Activated naive CD4-positive, alpha-beta T cell treated with anti-CD3 and anti-CD28 coated beads, Interleukin-2, amount 50 U/mL, for 72 hours (primary cell): Measurements from ENCODE around the gene CHMP2A. TPM values are rescaled to one million over a fixed set of nuclear protein-coding genes. Genes with fewer than 3 reads are reported as not detected.

ENCODE experiments used
- ATAC-seq, 2 donors: fragments of 150-1000 bp; cut with Tn5 transposase; 2 replicates each; pipeline ENCODE4 v1.10.0; 2021; ENCODE audit warnings: mild to moderate bottlenecking in 2 of 2, moderate library complexity in 2 of 2
- DNase-seq, 2 donors: peaks; one replicate each; pipeline ENCODE4 v3.0.0; 2021 to 2022; ENCODE audit warnings: low spot score in 2 of 2
- H3K27ac Mint-ChIP-seq, 2 donors: one replicate each; pipeline ENCODE4 v1.8.0; 2022; ENCODE audit warnings: mild to moderate bottlenecking in 2 of 2, mixed read lengths in 2 of 2
- H3K36me3 Mint-ChIP-seq, 2 donors: one replicate each; pipeline ENCODE4 v1.8.0; 2022; ENCODE audit warnings: mixed read lengths in 2 of 2
- H3K9me3 Mint-ChIP-seq, 2 donors: one replicate each; pipeline ENCODE4 v1.8.0; 2022; ENCODE audit warnings: mixed read lengths in 2 of 2
- total RNA-seq, 2 donors: library from RNA; stranded (reverse); gene quantifications; one replicate each; pipeline ENCODE4 v1.2.3, GENCODE V29; 2022

The CHMP2A gene
- total RNA-seq, 2 donors from 2014 or later = 112 to 114 TPM

GRCh38 chr19:58529405-58529804 is 25.5 kb downstream of the CHMP2A start:
- Mint-ChIP-seq H3K36me3 (no peaks in the 10 kb centered on the region), H3K27ac (no peak overlapping the region), H3K9me3 (no peaks in the 10 kb centered on the region)
- no peak for DNase-seq
- no peak for ATAC-seq

DNA sequence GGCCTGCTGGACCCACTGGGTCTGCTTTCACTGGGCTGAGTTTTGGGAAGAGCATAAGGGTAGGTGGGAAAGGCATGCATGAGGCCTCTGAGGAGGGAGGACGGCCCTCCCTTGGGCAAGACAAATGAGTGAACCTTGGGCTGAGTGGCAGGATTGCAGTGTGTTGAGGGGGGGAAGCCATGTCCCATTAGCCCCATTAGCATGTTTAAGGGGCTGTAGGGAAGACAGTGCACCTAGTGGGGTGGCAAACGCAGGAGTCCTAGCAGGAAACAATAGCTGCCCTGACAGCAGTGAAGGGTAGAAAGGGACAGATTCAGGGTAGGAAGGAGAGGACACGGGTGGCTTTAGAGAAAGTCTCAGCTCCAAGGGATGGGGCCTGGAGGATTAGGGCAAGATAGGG is 32.2 kb downstream of the CHMP2A start:
- DNase-seq (no peak), ATAC-seq (no peak)
- Mint-ChIP-seq H3K36me3 (peaks cover 6% of the 10 kb centered on the region in 2 donors), H3K27ac (peak overlapping the region; percentile 5 to 9), H3K9me3 (no peaks in the 10 kb centered on the region)

- no peak for ATAC-seq
- H3K36me3 Mint-ChIP-seq = peaks cover 6% of the 10 kb centered on the region in 2 donors
- H3K9me3 Mint-ChIP-seq = no peaks in the 10 kb centered on the region
- no peak for DNase-seq
- H3K27ac Mint-ChIP-seq = no peak overlapping the region
Observed at GRCh38 chr19:58521651-58522050, 33.3 kb downstream of the CHMP2A start.

GRCh38 chr19:58520257-58520599 is 34.7 kb downstream of the CHMP2A start:
- Mint-ChIP-seq H3K27ac (peak overlapping the region; percentile 95 to 99), H3K36me3 (peaks cover 15% of the 10 kb centered on the region in 2 donors), H3K9me3 (no peaks in the 10 kb centered on the region)
- ATAC-seq (no peak), DNase-seq (no peak)

GRCh38 chr19:58519355-58520256 is 35.3 kb downstream of the CHMP2A start, which contains the start of gene ZBTB45:
Gene ZBTB45, minus strand, starts transcription at chr19:58519810. Its CDS starts 2,137 bp downstream, at chr19:58517673.
- DNase-seq (peak; percentile 94 to 96), ATAC-seq (peak; percentile 84 to 88)
- Mint-ChIP-seq H3K36me3 (peaks cover 16% of the 10 kb centered on the region in 2 donors), H3K27ac (peak within 1 kb of the TSS; percentile 95 to 99), H3K9me3 (no peaks in the 10 kb centered on the region)

GRCh38 chr19:58519087-58519354 is 35.9 kb downstream of the CHMP2A start:
- Mint-ChIP-seq H3K36me3 (peaks cover 16% of the 10 kb centered on the region in 2 donors), H3K9me3 (no peaks in the 10 kb centered on the region), H3K27ac (peak overlapping the region; percentile 95 to 99)
- ATAC-seq (peak; percentile 9 to 21), DNase-seq (peak in 1 of 2 donors; percentile 50)

DNA sequence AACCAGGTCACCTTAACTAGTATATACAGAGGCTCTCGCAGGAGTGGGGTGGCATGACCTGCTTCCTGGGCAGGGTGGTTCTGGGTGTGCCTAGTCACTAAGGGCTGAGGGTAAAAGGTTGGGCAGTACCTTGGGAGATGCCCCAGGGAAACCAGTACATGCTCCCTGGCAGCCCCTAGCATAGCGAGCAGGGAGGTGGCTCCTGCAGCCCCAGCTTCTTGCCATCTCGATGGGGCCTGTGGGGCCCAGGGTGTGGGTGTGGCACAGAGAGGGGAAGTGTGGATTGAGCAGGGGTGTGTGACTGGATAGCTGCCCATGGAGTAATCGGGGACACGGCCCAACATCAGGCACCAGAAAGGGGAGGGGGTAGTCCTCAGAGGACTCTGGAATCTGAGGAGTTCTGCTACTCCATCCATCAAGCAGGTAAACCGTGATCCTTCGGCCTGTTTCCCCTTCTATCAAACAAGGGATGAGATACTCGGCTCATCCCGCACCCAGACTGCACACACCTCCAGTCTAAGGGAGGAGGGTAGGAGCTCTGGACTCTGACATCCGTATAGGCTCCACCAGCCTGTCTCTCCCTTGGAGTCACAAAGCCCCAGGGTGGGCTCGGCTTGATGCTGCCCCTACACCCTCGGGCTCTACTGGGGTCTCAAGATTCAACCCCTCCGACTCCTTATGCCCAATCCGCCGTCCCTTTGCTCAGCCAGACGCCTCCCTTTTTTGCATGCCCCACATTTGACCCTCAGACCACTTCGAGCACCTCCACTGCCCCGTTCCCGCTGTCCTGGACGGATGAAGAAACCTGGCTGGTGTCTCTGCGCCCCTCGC is 36.4 kb downstream of the CHMP2A start:
- DNase-seq (no peak), ATAC-seq (no peak)
- peaks cover 16% of the 10 kb centered on the region in 2 donors for H3K36me3 Mint-ChIP-seq
- peak overlapping the region; percentile 95 to 99 for H3K27ac Mint-ChIP-seq
- no peaks in the 10 kb centered on the region for H3K9me3 Mint-ChIP-seq

- peaks cover 16% of the 10 kb centered on the region in 2 donors for H3K36me3 Mint-ChIP-seq
- no peak for ATAC-seq
Observed at GRCh38 chr19:58516964-58517833, 37.7 kb downstream of the CHMP2A start.

DNA sequence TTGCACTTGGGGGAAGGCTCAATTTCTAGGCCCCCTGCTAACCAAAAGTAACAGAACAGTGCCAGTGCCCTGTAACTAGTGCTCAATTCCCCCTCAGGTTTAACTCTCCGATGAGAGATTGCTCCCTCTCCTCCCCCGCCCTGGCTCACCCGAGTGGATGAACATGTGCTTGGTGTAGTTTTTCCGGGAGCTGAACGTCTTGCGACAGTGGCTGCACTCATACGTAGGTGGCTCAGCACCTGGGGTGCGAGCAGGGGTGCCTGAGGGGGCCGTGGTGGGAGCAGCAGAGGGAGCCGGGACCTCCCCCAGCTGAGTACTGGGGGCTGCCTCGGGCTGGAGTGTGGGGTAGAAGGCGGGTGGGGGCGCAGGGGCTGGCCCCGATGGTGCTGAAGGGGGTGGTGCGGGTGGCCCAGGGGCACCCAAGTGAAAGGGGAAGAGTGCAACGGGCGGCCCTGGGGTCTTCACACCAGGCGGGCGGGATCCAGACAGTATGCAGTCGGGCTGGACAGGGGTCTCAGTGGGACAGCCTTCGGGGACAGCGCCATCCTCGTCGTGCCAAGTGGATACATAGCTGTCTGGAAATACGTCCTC is 38.6 kb downstream of the CHMP2A start:
- Mint-ChIP-seq H3K27ac (peak overlapping the region in 1 of 2 donors; percentile 89), H3K9me3 (no peaks in the 10 kb centered on the region), H3K36me3 (peaks cover 16% of the 10 kb centered on the region in 2 donors)
- DNase-seq = no peak
- no peak for ATAC-seq

More at GRCh38 chr19:58516964-58517833, 37.7 kb downstream of the CHMP2A start:
- Mint-ChIP-seq H3K9me3 (no peaks in the 10 kb centered on the region), H3K27ac (no peak overlapping the region)
- peak in 1 of 2 donors; percentile 29 for DNase-seq

DNA sequence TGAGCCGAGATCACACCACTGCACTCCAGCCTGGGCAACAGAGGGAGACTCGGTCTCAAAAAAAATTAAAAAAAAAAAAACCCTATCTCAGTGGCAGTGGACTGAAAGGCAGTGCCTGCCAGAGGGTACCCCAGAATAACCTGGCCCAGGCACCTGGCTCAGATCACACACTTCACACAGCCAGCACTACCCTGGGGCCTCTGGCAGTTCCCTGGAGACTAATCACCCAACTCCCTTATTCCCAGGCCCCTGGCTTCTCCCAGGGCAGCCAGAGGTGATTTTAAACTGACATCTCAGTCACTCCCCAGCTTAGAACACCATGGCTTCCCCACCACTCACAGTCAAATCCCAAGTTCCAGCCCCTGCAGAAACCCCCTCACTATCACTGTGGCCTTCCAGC is 39.6 kb downstream of the CHMP2A start:
- H3K9me3 Mint-ChIP-seq = no peaks in the 10 kb centered on the region
- no peak for ATAC-seq
- peak overlapping the region; percentile 89 to 95 for H3K27ac Mint-ChIP-seq
- peaks cover 16% of the 10 kb centered on the region in 2 donors for H3K36me3 Mint-ChIP-seq
- no peak for DNase-seq

DNA sequence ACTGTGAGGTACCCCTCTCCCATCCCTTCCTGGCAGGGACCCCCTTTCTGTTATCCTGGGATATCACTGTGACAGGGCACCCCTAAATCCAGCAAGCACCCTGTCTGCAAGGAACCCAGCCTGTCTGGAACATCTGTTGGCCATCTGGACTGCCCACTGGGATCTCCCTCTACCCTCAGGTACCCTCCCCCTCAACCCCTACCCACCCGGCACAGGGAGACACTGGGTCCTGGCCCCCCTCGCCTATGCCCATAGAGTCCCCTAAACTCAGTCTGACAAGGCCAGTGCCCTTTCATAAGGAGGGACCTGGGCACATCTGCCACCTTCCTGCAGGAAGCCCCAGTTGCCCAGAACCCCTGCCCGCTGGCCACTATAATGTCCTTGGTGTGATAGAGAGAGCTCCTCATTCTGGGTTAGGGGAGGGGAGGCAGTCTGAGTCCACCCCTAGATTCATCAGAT is 40.3 kb downstream of the CHMP2A start:
- peak overlapping the region; percentile 88 to 89 for H3K27ac Mint-ChIP-seq
- no peaks in the 10 kb centered on the region for H3K9me3 Mint-ChIP-seq
- no peak for DNase-seq
- ATAC-seq = no peak
- peaks cover 16% of the 10 kb centered on the region in 2 donors for H3K36me3 Mint-ChIP-seq

- peaks cover 12 to 13% of the 10 kb centered on the region in 2 donors for H3K36me3 Mint-ChIP-seq
- peak; percentile 93 for ATAC-seq
- peak overlapping the region; percentile 89 to 92 for H3K27ac Mint-ChIP-seq
- no peaks in the 10 kb centered on the region for H3K9me3 Mint-ChIP-seq
- peak; percentile 97 to 100 for DNase-seq
Observed at GRCh38 chr19:58513694-58514563, 41.0 kb downstream of the CHMP2A start.

- DNase-seq (no peak), ATAC-seq (peak; percentile 1 to 3)
- H3K9me3 Mint-ChIP-seq = no peaks in the 10 kb centered on the region
- peaks cover 9 to 10% of the 10 kb centered on the region in 2 donors for H3K36me3 Mint-ChIP-seq
- peak overlapping the region; percentile 87 to 89 for H3K27ac Mint-ChIP-seq
Observed at GRCh38 chr19:58513213-58513693, 41.7 kb downstream of the CHMP2A start.

- peak within 1 kb of the TSS; percentile 55 to 89 for H3K27ac Mint-ChIP-seq
- ATAC-seq = no peak
- H3K9me3 Mint-ChIP-seq = peaks cover 0 to 3% of the 10 kb centered on the region in 2 donors
- DNase-seq = no peak
- peaks cover 19% of the 10 kb centered on the region in 2 donors for H3K36me3 Mint-ChIP-seq
Observed at GRCh38 chr19:58511353-58512208, 43.3 kb downstream of the CHMP2A start, which contains the start of gene SLC27A5. Gene SLC27A5, minus strand, starts transcription at chr19:58511992. Its CDS starts 37 bp downstream, at chr19:58511955.
